ENCODE measurements around the gene EIF4G1. TPM values are rescaled to one million over a fixed set of nuclear protein-coding genes. Genes with fewer than 3 reads are reported as not detected.

EIF4G1 gene
- total RNA-seq, 1 experiment from 2014 or later: 496 TPM

DNA sequence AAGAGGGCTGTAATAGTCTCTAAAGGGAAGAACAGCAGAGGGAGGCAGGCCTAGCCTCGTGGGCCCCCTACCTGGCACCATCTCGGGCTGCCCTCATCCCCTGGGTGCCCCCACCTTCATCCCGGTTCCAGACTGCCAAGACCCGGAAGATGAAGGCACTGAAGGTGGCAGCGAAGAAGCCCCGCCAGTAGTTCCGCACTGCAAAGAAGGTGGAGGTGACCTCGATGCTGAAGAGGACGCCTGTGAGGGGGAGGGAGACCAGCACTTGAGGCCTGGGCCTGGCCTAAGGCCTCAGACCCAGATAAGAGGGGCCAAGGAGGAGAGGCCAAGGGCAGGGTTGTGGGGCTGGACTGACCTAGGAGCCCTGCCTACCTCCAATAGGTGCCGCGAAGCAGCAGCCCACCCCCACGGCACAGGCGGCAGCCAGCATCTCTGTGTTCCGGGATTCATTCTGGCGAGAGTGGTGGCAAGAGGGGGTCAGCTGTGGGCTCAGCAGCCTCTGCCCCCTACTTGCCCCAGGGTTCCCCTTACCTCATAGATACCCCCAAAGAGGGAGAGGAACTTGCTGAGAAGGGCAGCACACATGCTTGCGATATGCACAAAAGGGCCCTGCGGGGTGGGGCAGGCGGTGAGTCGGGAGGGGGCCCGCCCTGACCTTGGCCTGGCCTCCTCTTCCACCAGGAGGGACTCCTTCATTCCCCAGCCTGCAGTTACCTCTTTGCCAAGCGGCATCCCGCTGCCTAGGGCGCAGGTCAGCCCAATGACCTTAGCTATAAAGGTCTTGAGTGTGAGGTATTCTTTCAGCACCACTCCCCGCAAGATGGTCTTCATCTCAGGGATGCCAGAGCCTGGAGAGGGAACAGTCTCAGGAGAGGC, 43.1 kb downstream of the EIF4G1 start:
- Histone ChIP-seq H2AFZ (ENCODE audit: low read depth, low read length, poor library complexity, severe bottlenecking) (no peak overlapping the region), H3K79me2 (ENCODE audit: insufficient read depth, low read length) (peaks cover 14% of the 10 kb centered on the region), H3K4me1 (ENCODE audit: control insufficient read depth in 1 of 2, insufficient read depth in 2 of 2, low read length in 2 of 2) (peaks cover 4 to 18% of the 10 kb centered on the region in 2 experiments; a peak in 3 of 4 replicates), H3K27me3 (ENCODE audit: insufficient read depth, low read length) (no peaks in the 10 kb centered on the region), H3K27ac (ENCODE audit: low read depth, low read length) (no peak overlapping the region), H3K9ac (ENCODE audit: low read length) (no peak overlapping the region), H3K9me2 (ENCODE audit: insufficient read depth) (no peaks in the 10 kb centered on the region), H4K20me1 (ENCODE audit: insufficient read depth) (no peaks in the 10 kb centered on the region), H3K36me3 (ENCODE audit: control insufficient read depth in 1 of 2, insufficient read depth in 2 of 2, low read length in 2 of 2) (peaks cover 18 to 24% of the 10 kb centered on the region in 2 experiments; a peak in 3 of 4 replicates), H3K4me2 (ENCODE audit: low read length) (no peak overlapping the region), H3K4me3 (replicated peaks in 1 of 2; ENCODE audit: low read depth in 1 of 2, low read length in 2 of 2) (no peak overlapping the region), H3K9me3 (ENCODE audit: control insufficient read depth in 1 of 2, insufficient read depth in 1 of 2, low read depth in 1 of 2, low read length in 2 of 2) (no peaks in the 10 kb centered on the region)
- ATAC-seq (no peak), DNase-seq (ENCODE audit: low read depth, low spot score) (no peak)
- ChIA-PET RAD21 (ENCODE audit: low non-redundant PET in 1 of 2, low total read pairs in 2 of 2, uncharacterized antibody in 2 of 2, unreplicated experiment in 2 of 2) (no interaction called here), CTCF (no interaction called here), POLR2A (no interaction called here)
- BruUV-seq (replicated peaks): no TSS peak
- TF ChIP-seq FOSL1 (IDR thresholded peaks at IDR 0.05; ENCODE audit: low read depth) (no peak), SP1 (IDR thresholded peaks at IDR 0.05; ENCODE audit: low read depth) (no peak)
- intact Hi-C loops (cut with micrococcal nuclease): no loop called here

- no peaks in the 10 kb centered on the region for H3K9me3 ChIP-seq (ENCODE audit: control insufficient read depth in 1 of 2, insufficient read depth in 1 of 2, low read depth in 1 of 2, low read length in 2 of 2)
- ATAC-seq: no peak
- BruUV-seq (replicated peaks): no TSS peak
- no peak for TF ChIP-seq EZH2phosphoT487 (IDR thresholded peaks at IDR 0.05; ENCODE audit: borderline replicate concordance)
- no peaks in the 10 kb centered on the region for H4K20me1 ChIP-seq (ENCODE audit: insufficient read depth)
- H3K4me2 ChIP-seq (ENCODE audit: low read length): no peak overlapping the region
- H3K79me2 ChIP-seq (ENCODE audit: insufficient read depth, low read length): peaks cover 15% of the 10 kb centered on the region
- H3K27ac ChIP-seq (ENCODE audit: low read depth, low read length): no peak overlapping the region
- no peak overlapping the region for H3K9ac ChIP-seq (ENCODE audit: low read length)
- H3K4me3 ChIP-seq (replicated peaks in 1 of 2; ENCODE audit: low read depth in 1 of 2, low read length in 2 of 2): no peak overlapping the region
- ChIA-PET CTCF (no interaction called here), RAD21 (ENCODE audit: low non-redundant PET in 1 of 2, low total read pairs in 2 of 2, uncharacterized antibody in 2 of 2, unreplicated experiment in 2 of 2) (no interaction called here), POLR2A (interaction anchor here (1.5 kb wide), 1 partner anchor 12 kb away, joined by 4 read pairs; no protein-coding TSS in a partner anchor)
- H3K36me3 ChIP-seq (ENCODE audit: control insufficient read depth in 1 of 2, insufficient read depth in 2 of 2, low read length in 2 of 2): peaks cover 18 to 24% of the 10 kb centered on the region in 2 experiments; a peak in 3 of 4 replicates
- intact Hi-C loops (cut with micrococcal nuclease): no loop called here
- H3K9me2 ChIP-seq (ENCODE audit: insufficient read depth): no peaks in the 10 kb centered on the region
- no peaks in the 10 kb centered on the region for H3K27me3 ChIP-seq (ENCODE audit: insufficient read depth, low read length)
- DNase-seq (ENCODE audit: low read depth, low spot score): no peak
- peaks cover 4 to 22% of the 10 kb centered on the region in 2 experiments; a peak in 3 of 4 replicates for H3K4me1 ChIP-seq (ENCODE audit: control insufficient read depth in 1 of 2, insufficient read depth in 2 of 2, low read length in 2 of 2)
- H2AFZ ChIP-seq (ENCODE audit: low read depth, low read length, poor library complexity, severe bottlenecking): no peak overlapping the region
Measured at GRCh38 chr3:184358124-184358767, 43.8 kb downstream of the EIF4G1 start.

All from HCT116 (cell line).